HG03460 (cell line): ENCODE results near the gene PIN1.
"Not testable (repeated sequence)": the region's sequence is repeated elsewhere in the genome, so short reads cannot be mapped to it uniquely, and the experiment has no call there.

Experiments
- ATAC-seq: cut with Tn5 transposase; IDR thresholded peaks from one replicate; pipeline ENCODE4 v1.9.1; 2021; ENCODE audit not compliant: unreplicated experiment

PIN1 gene

DNA sequence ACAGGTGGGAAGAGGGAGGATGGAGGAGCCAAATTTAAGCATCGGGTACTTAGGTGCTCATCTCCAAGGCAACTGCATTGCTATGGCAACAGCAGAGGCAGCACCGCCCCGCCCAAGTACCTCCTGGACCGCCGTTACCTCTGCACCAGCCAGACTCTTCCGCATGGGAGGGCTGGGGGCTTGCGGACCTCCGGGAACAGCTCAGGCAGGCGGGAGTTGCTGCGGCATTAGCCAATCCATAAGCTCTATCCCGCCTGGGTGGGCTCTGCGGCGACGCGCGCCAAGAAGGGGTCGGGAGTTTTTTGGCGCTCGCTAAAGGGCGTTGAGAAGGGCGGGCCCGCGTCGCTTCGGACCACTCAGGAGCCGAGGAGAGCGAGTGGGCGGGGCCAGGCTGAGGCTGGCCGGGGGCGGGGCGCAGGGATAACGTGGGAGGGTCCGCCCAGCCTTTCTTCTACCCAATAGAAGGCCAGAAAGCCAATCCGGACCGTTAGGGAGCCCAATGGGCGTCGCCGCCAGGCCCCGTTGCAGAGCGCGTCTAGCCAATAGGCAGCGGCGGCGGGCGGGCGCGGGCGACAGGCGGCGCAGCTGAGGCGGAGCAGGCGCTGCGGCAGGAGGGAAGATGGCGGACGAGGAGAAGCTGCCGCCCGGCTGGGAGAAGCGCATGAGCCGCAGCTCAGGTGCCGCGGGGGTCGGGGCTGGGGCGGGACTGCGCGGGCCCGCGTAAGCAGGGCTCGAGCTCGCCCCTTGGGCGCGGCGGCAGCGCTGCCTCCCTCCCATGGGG lies at the start of gene PIN1:
TSS of gene PIN1 (plus strand) at position 593 of the 781 bp plus-strand sequence. CDS start at position 620, 27 bp downstream.
- ATAC-seq = peak; percentile 94

DNA sequence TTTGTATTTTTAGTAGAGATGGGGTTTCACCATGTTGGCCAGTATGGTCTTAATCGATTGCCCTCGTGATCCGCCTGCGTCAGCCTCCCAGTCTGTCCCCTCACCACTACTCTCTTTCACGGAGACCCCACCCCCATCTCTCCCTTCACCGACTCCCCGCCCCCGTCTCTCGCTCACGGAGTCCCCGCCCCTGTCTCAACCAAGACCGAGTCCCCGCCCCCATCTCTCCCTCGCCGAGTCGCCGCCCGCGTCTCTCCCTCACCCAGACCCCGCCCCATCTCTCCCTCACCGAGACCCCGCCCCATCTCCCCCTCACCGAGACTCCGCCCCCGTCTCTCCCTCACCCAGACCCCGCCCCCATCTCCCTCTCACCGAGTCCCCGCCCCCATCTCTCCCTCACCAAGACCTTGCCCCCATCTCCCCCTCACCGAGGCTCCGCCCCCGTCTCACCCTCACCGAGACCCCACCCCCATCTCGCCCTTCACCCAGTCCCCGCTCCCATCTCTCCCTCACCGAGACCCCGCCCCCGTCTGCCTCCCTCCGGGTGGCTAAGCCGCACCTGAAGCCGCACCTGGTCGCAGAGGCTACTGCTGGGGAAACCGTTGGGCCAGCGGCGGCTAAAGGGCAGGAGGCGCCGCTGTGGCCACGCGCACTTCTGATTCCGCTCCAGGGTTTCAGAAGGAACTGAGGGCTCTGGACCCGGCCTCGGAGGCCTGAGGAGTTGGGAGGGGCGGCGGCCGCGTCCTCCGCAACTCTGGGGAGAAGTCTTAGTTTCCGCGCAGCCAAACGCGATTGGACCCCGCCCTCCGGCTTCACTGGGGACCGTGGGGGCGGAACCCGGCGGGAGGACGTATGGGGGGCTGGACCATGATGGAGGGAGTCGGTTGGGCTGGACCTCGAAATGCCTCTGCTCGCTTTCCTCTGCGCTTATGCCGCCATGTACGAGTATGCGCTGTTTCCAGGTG lies 49.5 kb upstream of the PIN1 start:
- ATAC-seq = peak; percentile 73

DNA sequence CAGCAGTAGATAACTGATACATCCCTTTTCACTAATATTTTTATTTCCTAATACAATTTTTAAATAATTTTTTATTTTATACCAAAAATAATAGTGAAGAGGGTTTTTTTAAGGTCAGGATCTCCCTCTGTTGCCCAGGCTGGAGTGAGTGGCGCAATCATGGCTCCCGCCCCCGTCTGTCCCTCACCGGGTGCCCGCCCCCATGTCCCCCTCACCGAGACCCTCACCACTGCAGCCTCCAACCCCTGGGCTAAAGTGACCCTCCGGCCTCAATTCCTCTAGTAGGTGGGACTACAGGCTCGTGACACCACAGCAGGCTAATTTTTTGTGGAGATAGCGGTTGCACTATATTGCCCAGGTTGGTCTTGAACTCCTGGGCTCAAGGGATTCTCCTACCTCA lies 48.8 kb upstream of the PIN1 start:
- ATAC-seq = no peak

DNA sequence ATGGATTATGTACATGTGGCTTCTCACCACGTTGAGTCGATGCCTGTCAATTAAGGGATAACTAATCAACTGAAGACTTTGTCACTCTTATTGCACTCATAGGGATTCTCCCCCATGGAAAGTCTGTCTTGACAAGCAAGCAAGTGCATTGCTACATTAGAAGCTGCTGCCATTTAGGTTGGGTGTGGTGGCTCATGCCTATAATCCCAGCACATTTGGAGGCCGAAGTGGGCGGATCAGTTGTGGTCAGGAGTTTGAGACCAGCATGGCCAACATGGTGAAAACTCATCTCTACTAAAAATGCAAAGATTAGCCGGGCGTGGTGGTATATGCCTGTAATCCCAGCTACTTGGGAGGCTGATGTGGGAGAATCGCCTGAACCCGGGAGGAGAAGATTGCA lies 48.3 kb upstream of the PIN1 start:
- no peak for ATAC-seq

DNA sequence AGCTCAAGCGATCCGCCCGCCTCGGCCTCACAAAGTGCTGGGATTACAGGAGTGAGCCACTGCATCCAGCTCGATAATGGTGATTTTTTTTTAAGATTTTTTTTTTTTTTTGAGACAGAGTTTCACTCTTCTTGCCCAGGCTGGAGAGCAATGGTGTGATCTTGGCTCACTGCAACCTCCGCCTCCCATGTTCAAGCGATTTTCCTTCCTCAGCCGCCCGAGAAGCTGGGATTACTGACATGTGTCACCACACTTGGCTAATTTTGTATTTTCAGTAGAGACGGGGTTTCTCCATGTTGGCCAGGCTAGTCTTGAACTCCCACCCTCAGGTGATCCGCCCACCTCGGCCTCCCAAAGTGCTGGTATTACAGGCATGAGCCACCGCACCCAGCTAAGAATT lies 46.5 kb upstream of the PIN1 start:
- not testable (repeated sequence) for ATAC-seq

DNA sequence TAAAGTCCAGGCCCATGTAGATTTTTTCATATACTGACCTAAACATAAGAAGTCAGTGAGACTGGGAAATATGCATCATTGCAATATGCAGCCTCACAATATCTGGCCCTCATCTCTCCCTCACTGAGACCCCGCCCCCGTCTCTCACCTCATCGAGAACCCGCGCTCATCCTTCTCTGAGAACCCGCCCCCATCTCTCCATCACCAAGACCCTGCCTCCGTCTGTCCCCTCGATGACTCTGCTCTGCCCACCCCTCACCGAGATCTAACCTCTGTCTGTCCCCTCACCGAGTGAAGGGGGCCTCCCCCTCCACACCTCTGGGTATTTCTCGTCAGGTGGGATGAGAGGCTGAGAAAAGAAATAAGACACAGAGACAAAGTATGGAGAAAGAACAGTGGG lies 46.1 kb upstream of the PIN1 start:
- ATAC-seq = no peak

DNA sequence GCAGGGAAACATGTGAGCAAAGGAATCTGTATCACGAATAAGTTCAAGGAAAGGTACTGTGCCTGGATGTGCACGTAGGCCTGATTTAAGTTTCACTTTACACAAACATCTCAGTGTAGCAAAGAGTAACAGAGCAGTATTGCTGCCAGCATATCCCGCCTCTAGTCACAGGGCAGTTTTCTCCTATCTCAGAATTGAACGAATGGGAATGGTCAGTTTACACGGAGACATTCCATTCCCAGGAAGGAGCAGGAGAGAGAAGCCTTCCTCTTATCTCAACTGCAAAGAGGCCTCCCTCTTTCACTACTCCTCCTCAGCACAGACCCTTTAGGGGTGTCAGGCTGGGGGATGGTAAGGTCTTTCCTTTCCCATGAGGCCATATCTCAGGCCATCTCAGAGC lies 45.5 kb upstream of the PIN1 start:
- not testable (repeated sequence) for ATAC-seq

DNA sequence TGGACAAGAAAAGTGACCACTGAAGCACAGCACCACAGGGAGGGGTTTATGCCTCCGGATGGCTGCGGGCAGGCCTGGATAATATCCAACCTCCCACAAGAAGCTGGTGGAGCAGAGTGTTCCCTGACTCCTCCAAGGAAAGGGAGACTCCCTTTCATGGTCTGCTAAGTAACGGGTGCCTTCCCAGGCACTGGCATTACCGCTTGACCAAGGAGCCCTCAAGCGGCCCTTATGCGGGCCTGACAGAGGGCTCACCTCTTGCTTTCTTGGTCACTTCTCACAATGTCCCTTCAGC lies 44.1 kb upstream of the PIN1 start:
- ATAC-seq = not testable (repeated sequence)

DNA sequence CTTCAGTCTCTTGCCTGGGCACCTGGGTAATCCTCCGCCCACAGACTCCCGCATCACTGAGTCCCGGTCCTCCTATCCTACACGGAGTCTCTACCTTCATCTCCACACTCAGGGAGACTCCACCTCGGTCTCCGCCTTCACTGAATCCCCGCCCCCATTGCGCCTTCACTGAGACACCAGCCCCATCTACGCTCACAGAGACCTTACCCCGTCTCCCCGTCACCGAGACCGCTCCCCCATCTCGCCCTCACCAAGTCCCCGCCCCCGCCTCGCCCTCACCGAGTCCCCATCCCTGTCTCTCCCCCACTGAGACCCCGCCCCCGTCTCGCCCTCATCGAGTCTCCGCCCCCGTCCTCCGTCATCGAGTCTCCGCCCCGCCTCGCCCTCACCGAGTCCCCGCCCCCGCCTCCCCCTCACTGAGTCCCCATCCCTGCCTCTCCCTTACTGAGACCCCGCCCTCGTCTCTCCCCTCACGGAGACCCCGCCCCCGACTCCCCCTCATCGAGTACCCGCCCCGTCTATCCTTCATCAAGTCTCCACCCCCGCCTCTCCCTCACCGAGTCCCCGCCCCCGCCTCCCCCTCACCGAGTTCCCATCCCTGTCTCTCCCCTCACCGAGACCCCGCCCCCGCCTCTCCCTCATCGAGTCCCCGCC lies 43.4 kb upstream of the PIN1 start:
- peak; percentile 44 for ATAC-seq

DNA sequence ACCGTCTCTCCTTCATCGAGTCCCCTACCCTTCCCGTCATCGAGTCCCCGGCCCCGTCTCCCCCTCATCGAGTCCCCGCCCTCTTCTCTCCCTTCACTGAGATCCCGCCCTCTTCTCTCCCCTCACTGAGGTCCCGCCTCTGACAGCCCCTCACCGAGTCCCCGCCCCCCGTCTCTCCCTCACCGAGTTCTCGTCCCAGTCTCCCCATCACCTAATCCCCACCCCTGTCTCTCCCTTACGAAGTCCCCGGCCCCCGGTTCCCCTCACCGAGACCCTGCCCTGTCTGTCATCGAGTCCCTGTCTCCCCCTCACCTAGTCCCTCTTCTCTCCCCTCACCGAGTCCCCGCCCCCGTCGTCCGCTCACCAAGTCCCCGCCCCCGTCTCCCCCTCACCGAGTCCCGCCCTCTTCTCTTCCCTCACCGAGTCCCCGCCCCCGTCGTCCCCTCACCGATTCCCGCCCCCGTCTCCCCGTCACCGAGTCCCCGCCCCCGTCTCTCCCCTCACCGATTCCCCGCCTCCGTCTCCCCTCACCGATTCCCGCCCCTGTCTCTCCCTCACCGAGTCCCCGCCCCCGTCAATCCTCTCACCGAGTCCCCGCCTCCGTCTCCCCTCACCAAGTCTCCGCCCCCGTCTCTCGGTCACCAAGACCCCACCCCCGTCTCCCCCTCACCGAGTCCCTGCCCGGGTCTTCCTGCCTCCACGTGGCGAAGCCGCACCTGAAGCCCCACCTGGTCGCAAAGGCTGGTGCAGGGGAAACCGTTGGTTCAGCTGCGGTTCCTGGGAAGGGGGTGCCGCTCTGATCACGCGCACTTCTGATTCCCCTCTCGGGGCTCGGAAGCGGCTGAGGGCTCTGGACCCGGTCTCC lies 42.7 kb upstream of the PIN1 start:
- peak; percentile 42 for ATAC-seq

DNA sequence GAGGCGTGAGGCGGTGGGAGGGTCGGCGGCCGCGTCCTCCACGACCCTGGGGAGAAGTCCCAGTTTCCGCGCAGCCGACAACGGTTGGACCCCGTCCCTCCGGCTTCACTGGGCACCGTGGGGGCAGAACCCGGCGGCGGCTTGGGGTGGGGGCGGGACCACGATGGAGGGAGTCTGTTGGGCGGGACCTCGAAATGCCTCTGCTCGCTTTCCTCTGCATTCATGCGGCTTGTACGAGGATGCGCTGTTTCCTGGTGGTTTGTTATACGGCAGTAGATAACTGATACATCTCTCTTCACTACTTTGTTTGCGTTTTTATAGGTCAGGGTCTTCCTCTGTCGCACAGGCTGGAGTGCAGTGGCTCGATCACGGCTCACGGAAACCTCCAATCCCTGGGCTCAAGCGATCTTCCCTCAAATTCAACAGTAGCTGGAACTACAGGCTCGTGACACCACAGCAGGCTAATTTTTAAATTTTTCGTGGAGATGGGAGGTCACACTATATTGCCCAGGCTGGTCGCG lies 42.0 kb upstream of the PIN1 start:
- ATAC-seq = peak; percentile 4

DNA sequence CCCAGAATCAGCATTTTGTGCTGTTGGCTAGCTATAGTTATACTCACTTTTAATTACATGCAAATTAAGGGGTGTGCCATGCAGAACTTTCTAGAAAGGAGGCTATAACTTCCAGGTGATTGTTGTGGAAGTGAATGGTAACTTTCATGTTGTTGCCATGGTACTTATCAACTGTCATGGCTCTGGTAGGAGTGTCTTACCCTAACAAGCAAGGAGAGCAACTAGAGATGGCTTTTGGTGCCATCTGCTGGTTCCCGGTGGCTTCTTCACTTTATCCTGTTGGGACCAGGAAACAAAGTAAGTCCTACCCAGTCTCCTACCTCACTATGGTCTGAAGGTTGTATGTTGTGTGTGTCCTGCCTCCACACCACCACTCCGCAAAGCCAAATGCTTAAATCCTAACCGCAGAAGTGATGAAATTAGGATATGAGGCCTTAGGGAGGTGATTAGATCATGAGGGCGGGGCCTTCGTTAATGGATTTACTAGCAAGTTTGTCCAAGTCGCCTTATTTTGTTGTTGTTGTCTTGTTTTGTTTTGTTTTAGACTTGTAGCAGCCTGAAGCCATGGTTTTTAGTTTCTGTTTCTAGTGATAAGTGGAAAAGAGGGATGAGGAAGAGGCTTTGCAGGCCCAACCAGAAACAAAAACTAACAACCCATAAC lies 38.9 kb upstream of the PIN1 start:
- ATAC-seq = no peak

DNA sequence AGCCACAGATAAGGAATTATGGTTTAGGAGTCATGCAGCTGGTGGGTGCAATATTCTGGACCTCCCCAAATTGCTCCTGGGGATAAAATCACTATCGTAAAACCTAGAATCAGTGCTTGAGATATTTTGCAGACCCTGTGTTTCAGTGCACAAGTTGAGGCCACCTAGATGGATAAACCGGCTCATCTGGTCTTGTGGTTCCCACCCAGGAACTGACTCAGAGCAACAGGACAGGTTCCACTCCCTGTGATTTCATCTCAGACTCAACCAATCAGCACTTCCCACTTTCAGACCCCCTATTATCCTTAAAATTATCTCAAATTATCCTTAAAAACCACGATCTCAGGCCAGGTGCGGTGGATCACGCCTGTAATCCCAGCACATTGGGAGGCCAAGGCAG lies 37.2 kb upstream of the PIN1 start:
- no peak for ATAC-seq

DNA sequence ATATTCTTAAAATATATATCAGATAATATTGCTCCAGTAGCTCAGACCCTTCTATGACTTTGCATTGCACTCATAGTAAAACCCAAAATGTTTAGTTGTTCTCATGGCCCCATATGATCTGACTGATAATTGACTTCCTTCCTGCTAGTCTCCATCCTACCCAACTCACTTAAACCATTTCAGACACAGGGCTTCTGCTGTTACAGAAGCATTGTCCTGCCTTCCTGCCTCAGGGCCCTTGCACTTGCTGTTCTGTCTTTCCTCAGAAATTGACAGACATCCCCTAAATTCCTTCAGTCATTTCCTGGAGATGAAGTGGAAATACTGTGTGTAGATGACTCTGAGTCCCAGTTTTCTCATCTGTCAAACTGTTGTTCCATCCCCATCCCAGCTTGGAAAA lies 36.0 kb upstream of the PIN1 start:
- ATAC-seq = no peak

DNA sequence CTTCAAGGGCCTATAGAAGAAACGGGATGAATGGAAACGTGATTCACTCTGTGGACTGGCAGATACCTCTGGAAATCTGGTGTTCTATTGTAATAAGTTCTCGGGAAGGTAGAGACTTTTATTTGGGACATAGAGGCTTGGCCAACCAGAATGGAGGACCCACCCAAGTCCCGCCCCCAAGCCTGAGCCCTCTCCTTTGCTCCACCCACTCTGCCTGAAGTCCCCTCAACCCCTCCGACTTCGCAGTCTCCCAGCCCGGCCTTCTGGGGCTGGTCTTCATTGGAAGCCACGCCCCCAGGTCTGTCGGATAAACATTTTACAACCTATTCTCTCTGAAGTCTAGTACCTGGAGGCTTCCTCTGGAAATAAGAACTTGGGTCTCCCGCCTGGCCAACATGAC lies 33.1 kb upstream of the PIN1 start:
- ATAC-seq = no peak

DNA sequence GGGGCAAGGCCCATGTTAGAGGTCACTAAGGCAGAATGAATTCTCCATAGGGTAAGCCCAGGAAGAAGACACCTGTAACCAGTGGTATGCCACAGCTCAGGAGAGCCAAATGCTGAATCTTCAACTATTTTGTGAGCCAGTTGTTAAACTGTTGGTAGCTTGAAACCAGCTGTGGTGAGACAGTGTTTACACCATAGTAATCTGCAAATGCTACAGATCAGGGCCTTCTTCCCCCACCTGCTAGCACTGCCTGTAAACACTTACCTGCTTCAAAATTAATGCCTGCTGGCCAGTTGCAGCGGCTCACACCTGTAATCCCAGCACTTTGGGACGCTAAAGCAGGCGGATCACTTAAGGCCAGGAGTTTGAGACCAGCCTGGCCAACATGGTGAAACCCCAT lies 28.3 kb upstream of the PIN1 start:
- no peak for ATAC-seq

DNA sequence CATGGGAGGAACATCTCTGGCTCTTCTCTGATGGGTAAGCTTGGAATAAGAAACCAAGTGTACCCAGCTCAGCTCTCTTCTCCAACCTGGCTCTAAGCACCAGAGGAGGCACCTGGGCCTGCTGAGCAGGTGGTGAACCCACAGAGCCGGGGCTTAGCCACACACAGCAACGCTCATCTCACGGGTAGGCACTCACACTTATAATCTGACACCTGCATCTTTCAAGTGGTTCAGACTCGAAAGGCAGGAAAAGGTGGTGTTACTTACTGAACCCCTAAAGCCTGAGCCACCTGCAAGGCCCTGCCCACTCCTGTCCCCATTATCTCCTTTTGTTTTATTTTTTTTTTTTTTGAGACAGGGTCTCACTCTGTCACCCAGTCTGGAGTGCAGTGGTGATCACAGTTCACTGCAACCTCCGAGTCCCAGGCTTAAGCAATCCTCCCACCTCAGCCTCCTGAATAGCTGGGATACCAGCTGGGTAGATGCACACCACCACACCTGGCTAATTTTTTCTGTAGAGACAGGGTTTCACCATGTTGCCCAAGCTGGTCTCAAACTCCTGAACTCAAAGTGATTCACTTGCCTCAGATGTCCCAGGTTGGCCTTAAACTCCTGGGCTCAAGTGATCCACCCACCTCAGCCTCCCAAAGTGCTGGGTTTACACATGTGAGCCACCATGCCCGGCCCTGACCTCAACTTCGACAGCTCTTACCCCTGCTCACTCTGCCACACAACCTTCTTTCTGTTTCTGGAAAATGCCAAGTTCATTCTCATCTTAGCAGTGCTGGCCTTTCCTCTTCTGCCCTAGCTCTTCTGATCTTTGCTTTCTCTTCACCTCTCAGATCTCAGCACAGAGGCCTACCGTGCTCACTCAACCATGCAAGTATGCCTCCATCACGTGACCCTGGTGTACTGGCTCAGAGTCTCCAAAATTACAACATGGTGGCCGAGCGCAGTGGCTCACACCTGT lies 26.0 kb upstream of the PIN1 start:
- ATAC-seq = no peak

DNA sequence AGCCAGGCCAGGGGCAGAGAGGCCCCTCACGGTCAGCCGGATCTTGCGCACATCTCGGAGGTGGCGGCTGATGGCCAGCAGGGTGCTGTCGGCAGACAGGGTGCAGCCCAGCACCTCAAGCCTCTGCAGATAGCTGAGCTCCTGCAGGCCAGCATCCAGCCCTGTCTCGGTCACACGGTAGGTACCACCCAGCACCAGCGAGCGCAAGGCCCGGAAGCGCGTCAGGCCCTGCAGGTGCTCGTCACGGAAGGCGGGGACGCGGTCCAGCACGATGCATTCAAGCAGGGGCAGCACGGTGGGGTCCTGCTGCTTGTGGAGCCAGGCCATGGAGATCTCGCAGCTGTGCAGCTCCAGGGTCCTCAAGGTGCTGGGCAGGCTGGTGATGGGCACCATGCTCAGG lies 24.0 kb upstream of the PIN1 start:
- no peak for ATAC-seq

DNA sequence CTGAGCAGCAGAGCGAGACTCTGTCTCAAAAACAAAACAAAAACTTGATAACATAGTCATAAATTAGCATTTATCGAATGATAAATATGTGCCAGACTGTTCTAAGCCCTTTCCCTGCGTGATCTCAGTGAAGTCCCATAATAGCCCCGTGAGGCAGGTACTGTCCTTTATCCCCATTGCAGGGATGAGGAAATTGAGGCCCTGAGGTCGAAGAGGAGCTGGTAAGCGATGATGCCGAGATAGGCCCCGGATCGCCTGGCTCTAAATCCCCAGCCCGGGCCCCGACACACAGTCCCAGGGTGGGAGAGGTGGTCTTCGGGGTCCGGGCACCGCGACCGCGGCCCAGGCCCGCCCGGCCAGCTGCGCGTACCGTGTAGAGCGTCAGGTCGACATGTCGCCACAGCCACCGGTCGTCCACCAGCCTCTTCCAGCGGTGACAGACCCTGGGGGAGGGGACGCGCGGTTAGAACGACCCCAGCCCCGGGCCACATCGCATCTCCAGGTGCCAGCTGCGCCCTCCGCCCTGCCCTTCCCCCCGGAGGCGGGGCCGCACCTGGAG lies 16.9 kb upstream of the PIN1 start:
- no peak for ATAC-seq
